ENCODE data around the gene TM9SF2. TPM values are rescaled to one million over a fixed set of nuclear protein-coding genes. Genes with fewer than 3 reads are reported as not detected.

The TM9SF2 gene
- total and polyA plus RNA-seq, 9 of the 15 experiments (the other 6 are each of a cell fraction or from before 2014, with no cell fraction given): 23.3 to 83.2 (median 55.1) TPM

DNA sequence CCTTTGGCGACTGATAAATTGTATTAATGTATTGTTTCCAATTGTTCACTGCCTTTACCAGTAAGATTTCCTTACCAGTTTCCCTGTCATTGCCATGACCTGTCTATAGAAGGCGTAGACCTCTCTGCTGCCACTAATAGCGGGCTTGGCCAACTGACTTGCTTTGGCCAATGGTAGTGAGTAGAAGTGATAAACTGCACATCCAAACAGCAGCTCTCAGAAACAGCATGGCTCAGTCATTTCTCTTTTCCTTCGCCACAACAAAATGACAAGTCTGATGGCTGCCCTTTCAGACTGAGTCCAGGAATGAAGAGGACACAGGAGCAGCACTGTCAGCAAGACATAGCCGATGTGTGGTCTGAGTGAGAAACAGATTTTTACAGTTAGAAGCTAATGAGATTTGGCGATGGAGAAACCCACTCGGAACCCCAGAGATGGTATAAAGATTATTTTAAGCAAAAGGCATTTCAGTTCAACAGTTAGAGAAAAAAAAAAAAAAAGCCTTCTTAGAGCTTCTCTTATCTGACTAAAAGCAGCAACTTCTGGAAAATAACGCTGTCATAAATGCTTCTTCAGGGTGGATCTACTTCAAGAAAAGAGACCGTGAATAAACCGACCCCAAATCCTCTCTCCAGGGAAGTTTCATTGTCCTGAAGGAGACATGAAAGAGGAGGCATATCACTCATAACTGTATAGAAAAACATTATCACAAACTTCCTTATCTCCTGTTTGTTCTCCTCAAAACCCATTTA is 42.0 kb upstream of the TM9SF2 start:
- H3K4me1 ChIP-seq (replicated peaks in 1 of 2; ENCODE audit: control insufficient read depth in 2 of 2, insufficient read depth in 2 of 2, low read length in 2 of 2): peaks cover 0 to 3% of the 10 kb centered on the region in 2 experiments; a peak in 2 of 5 replicates
- DNase-seq (ENCODE audit: extremely low read depth in 1 of 4, low spot score in 3 of 4): peak in 3 of 4 experiments; percentile 12 to 67 (median 42)
- H3K4me2 ChIP-seq (ENCODE audit: insufficient read depth, low read length): peak overlapping the region; percentile 59
- H3K27ac ChIP-seq (ENCODE audit: extremely low read depth, low read depth, low read length): no peak overlapping the region
- ChIA-PET CTCF (ENCODE audit: low intra/inter-chr PET ratio) (no interaction called here), POLR2A (no interaction called here)
- peak overlapping the region; percentile 67 for H2AFZ ChIP-seq (ENCODE audit: low read depth, low read length)
- no peaks in the 10 kb centered on the region for H3K27me3 ChIP-seq (ENCODE audit: control insufficient read depth in 2 of 2, insufficient read depth in 2 of 2, low read length in 2 of 2)
- H3K9ac ChIP-seq (ENCODE audit: insufficient read depth in 1 of 2, low read depth in 2 of 2, low read length in 2 of 2): no peak overlapping the region
- no peaks in the 10 kb centered on the region for H3K79me2 ChIP-seq (ENCODE audit: control insufficient read depth, insufficient read depth, low read length)
- H3K4me3 ChIP-seq: no peak overlapping the region
- no peaks in the 10 kb centered on the region for H3K36me3 ChIP-seq (ENCODE audit: control insufficient read depth, insufficient read depth, low read length)
- intact Hi-C loops (cut with micrococcal nuclease) (no loop called here), in situ Hi-C loops (cut with MboI) (loop anchor here (10.0 kb wide), 1 partner anchor 146 kb away; the partner anchor contains the start of gene CLYBL)
- H3K9me3 ChIP-seq (replicated peaks; ENCODE audit: control insufficient read depth, insufficient read depth, low read depth, low read length): peaks cover 4% of the 10 kb centered on the region
- no peaks in the 10 kb centered on the region for H3K9me1 ChIP-seq (ENCODE audit: control insufficient read depth, insufficient read depth, low read length)
- 7% methylated on average over 7 of the region's 10 CpGs for WGBS (ENCODE audit: insufficient coverage, low coverage, missing lambda C conversion rate)
- ATAC-seq: peak; percentile 97
- H4K20me1 ChIP-seq (replicated peaks; ENCODE audit: control insufficient read depth, insufficient read depth, low read length): no peaks in the 10 kb centered on the region
- no TSS peak for BruUV-seq (replicated peaks)
- FAIRE-seq: peak; percentile 84
- TF ChIP-seq ATF1 (CRISPR knock-in tag; IDR thresholded peaks at IDR 0.05) (no peak), ATF1 (tag; IDR thresholded peaks at IDR 0.05) (no peak), RAD21 (CRISPR knock-in tag; conservative IDR thresholded peaks at IDR 0.05 in 1 of 2, IDR thresholded peaks at IDR 0.05 in 1 of 2) (peak in 1 of 2 experiments; percentile 12; a peak in 1 of 4 replicates), MEIS2 (IDR thresholded peaks at IDR 0.05; ENCODE audit: partially characterized antibody) (peak; percentile 24), EHMT2 (IDR thresholded peaks at IDR 0.05) (peak; percentile 79), ZBED1 (IDR thresholded peaks at IDR 0.05) (no peak), ZNF717 (CRISPR knock-in tag; IDR thresholded peaks at IDR 0.05) (no peak), ZNF217 (CRISPR knock-in tag; IDR thresholded peaks at IDR 0.05) (no peak), L3MBTL2 (IDR thresholded peaks at IDR 0.05) (no peak)
- TF ChIP-seq, protein P1, sequence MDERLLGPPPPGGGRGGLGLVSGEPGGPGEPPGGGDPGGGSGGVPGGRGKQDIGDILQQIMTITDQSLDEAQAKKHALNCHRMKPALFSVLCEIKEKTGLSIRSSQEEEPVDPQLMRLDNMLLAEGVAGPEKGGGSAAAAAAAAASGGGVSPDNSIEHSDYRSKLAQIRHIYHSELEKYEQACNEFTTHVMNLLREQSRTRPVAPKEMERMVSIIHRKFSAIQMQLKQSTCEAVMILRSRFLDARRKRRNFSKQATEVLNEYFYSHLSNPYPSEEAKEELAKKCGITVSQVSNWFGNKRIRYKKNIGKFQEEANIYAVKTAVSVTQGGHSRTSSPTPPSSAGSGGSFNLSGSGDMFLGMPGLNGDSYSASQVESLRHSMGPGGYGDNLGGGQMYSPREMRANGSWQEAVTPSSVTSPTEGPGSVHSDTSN (CRISPR knock-in tag; IDR thresholded peaks at IDR 0.05; ENCODE audit: low read depth): no peak
- TF ChIP-seq, protein P1 (tag; conservative IDR thresholded peaks at IDR 0.05; ENCODE audit: low read depth): 0 out of 2 replicates have a peak, but pooled peaks have one; percentile 6
- TF ChIP-seq, protein P2, sequence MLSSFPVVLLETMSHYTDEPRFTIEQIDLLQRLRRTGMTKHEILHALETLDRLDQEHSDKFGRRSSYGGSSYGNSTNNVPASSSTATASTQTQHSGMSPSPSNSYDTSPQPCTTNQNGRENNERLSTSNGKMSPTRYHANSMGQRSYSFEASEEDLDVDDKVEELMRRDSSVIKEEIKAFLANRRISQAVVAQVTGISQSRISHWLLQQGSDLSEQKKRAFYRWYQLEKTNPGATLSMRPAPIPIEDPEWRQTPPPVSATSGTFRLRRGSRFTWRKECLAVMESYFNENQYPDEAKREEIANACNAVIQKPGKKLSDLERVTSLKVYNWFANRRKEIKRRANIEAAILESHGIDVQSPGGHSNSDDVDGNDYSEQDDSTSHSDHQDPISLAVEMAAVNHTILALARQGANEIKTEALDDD (IDR thresholded peaks at IDR 0.05): peak; percentile 32; the same call in 1 of the 2 replicates
- TF ChIP-seq, protein P3, sequence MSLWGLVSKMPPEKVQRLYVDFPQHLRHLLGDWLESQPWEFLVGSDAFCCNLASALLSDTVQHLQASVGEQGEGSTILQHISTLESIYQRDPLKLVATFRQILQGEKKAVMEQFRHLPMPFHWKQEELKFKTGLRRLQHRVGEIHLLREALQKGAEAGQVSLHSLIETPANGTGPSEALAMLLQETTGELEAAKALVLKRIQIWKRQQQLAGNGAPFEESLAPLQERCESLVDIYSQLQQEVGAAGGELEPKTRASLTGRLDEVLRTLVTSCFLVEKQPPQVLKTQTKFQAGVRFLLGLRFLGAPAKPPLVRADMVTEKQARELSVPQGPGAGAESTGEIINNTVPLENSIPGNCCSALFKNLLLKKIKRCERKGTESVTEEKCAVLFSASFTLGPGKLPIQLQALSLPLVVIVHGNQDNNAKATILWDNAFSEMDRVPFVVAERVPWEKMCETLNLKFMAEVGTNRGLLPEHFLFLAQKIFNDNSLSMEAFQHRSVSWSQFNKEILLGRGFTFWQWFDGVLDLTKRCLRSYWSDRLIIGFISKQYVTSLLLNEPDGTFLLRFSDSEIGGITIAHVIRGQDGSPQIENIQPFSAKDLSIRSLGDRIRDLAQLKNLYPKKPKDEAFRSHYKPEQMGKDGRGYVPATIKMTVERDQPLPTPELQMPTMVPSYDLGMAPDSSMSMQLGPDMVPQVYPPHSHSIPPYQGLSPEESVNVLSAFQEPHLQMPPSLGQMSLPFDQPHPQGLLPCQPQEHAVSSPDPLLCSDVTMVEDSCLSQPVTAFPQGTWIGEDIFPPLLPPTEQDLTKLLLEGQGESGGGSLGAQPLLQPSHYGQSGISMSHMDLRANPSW (CRISPR knock-in tag; IDR thresholded peaks at IDR 0.05): no peak
- TF ChIP-seq, protein P4, sequence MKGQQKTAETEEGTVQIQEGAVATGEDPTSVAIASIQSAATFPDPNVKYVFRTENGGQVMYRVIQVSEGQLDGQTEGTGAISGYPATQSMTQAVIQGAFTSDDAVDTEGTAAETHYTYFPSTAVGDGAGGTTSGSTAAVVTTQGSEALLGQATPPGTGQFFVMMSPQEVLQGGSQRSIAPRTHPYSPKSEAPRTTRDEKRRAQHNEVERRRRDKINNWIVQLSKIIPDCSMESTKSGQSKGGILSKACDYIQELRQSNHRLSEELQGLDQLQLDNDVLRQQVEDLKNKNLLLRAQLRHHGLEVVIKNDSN (CRISPR knock-in tag; IDR thresholded peaks at IDR 0.05): 0 out of 2 replicates have a peak, but pooled peaks have one; percentile 20
